OCI-LY7 (cell line): ENCODE data around the gene PPP2R1A. TPM values are rescaled to one million over a fixed set of nuclear protein-coding genes. Genes with fewer than 3 reads are reported as not detected.

Source experiments
- Bru-seq: library from RNA; stranded (reverse); fragments of 400-500 nt; gene quantifications from one replicate; lab custom pipeline; 2021; lab: Mats Ljungman, UMichigan
- BruChase-seq, 2 experiments: library from RNA; stranded (reverse); fragments of 400-500 nt; gene quantifications; one replicate each; lab custom pipeline; 2021; lab: Mats Ljungman, UMichigan
- BruUV-seq: library from RNA; stranded (reverse); fragments of 400-500 nt; replicated peaks from 2 replicates; lab custom pipeline; 2021; lab: Mats Ljungman, UMichigan
- CTCF ChIA-PET: fragments of 300-600 bp; sonication (Branson Sonifier 250); formaldehyde crosslinking; loops from one replicate; lab custom pipeline; 2022; ENCODE audit warnings: antibody characterized with exemption; ENCODE audit not compliant: unreplicated experiment; lab: Charles Lee
- POLR2A ChIA-PET: fragments of 300-600 bp; sonication (Branson Sonifier 250); formaldehyde crosslinking; loops from one replicate; lab custom pipeline; 2022; ENCODE audit warnings: antibody characterized with exemption; lab: Charles Lee
- DNase-seq: peaks from one replicate; pipeline ENCODE4 v3.0.0-alpha.2; 2015; ENCODE audit warnings: low spot score
- H2AFZ ChIP-seq: fragments of 200-600 bp; sonication (generic), shearing (Covaris generic); 2 replicates; pipeline ENCODE4 v1.6.1; 2014; ENCODE audit warnings: mild to moderate bottlenecking, antibody characterized with exemption, low read length, moderate library complexity
- H3K27ac ChIP-seq: fragments of 200-600 bp; sonication (generic); 2 replicates; pipeline ENCODE4 v1.5.1; 2014; ENCODE audit warnings: mixed run types, low read depth, mild to moderate bottlenecking, moderate library complexity, low read length, inconsistent platforms; ENCODE audit not compliant: poor library complexity, severe bottlenecking
- H3K36me3 ChIP-seq: fragments of 200-600 bp; sonication (generic); 2 replicates; pipeline ENCODE4 v1.6.1; 2014; ENCODE audit warnings: mild to moderate bottlenecking, antibody characterized with exemption, low read length, moderate library complexity, mixed read lengths; ENCODE audit not compliant: insufficient read depth
- H3K4me1 ChIP-seq: fragments of 200-600 bp; sonication (generic); 2 replicates; pipeline ENCODE4 v1.5.1; 2014; ENCODE audit warnings: mild to moderate bottlenecking, low read length; ENCODE audit not compliant: insufficient read depth, poor library complexity, severe bottlenecking
- H3K4me2 ChIP-seq: fragments of 200-600 bp; sonication (generic); 2 replicates; pipeline ENCODE4 v1.6.1; 2014; ENCODE audit warnings: mild to moderate bottlenecking, low read length
- H3K4me3 ChIP-seq: fragments of 200-600 bp; sonication (generic); 2 replicates; pipeline ENCODE4 v1.5.1; 2014; ENCODE audit warnings: mild to moderate bottlenecking, low read depth, low read length; ENCODE audit not compliant: poor library complexity, severe bottlenecking
- H3K79me2 ChIP-seq: fragments of 200-600 bp; sonication (generic); 2 replicates; pipeline ENCODE4 v1.6.1; 2016; ENCODE audit warnings: low read depth, mild to moderate bottlenecking, low read length, moderate library complexity, mixed read lengths; ENCODE audit not compliant: insufficient read depth
- H3K9me2 ChIP-seq: fragments of 200-600 bp; sonication (generic); 2 replicates; pipeline ENCODE4 v1.6.1; 2016; ENCODE audit warnings: mild to moderate bottlenecking, low read length, mixed read lengths; ENCODE audit not compliant: insufficient read depth
- H3K9me3 ChIP-seq: fragments of 200-600 bp; sonication (generic); 2 replicates; pipeline ENCODE4 v1.6.1; 2014; ENCODE audit warnings: mild to moderate bottlenecking, mixed run types, low read length, mixed read lengths
- H4K20me1 ChIP-seq: fragments of 200-600 bp; sonication (generic); 2 replicates; pipeline ENCODE4 v1.6.1; 2014; ENCODE audit warnings: mild to moderate bottlenecking, antibody characterized with exemption, low read length, moderate library complexity, mixed read lengths; ENCODE audit not compliant: insufficient read depth
- EZH2phosphoT487 ChIP-seq: fragments of 200-600 bp; sonication (generic); IDR thresholded peaks from 2 replicates; pipeline ENCODE4 v1.6.1; 2018; ENCODE audit warnings: low read depth, borderline replicate concordance, mild to moderate bottlenecking, mixed run types, antibody characterized with exemption, low read length, moderate library complexity, mixed read lengths
- intact Hi-C: fragments of 100-400 bp; cut with micrococcal nuclease; formaldehyde crosslinking; loops from one replicate; pipeline ENCODE4 v1.10.0; 2022; ENCODE audit not compliant: unreplicated experiment
- long read RNA-seq: library from polyadenylated mRNA; stranded (forward); transcript quantifications from one replicate; pipeline ENCODE4 v2.0.0, GENCODE V29; 2022
- total RNA-seq, 2 experiments: library from RNA; depleted of rRNA in 1 of 2; stranded (reverse); fragments of >200 nt in 1 of 2; shearing (Covaris generic) in 1 of 2; gene quantifications; 2 replicates each; pipeline ENCODE4 v1.2.3, GENCODE V29; 2014 to 2022
- TF ChIP-seq, protein P1 (sequence below): fragments of 200-600 bp; sonication (generic); conservative IDR thresholded peaks from 2 replicates; pipeline ENCODE4 v1.5.1; 2014; ENCODE audit warnings: mild to moderate bottlenecking, antibody characterized with exemption, low read length, moderate library complexity, mixed read lengths

PPP2R1A gene
- total RNA-seq (2014; rRNA removed; shearing (Covaris generic)) (117 and 154 TPM in 2 replicates), total RNA-seq (2022) (207 and 208 TPM in 2 replicates), Bru-seq, nascent RNA (percentile 86 among the genes with signal in this experiment), BruChase-seq, experiment 1, labeled RNA remaining after a 6-hour chase (percentile 86 among the genes with signal in this experiment), BruChase-seq, experiment 2, labeled RNA remaining after a 2-hour chase (percentile 79 among the genes with signal in this experiment)
- long read RNA-seq, full-length matches to known transcripts: 446 of 543 reads
- long read RNA-seq, partial matches to known transcripts: 79 of 543 reads
- long read RNA-seq, other reads (novel, unspliced or antisense): 18 of 543 reads

DNA sequence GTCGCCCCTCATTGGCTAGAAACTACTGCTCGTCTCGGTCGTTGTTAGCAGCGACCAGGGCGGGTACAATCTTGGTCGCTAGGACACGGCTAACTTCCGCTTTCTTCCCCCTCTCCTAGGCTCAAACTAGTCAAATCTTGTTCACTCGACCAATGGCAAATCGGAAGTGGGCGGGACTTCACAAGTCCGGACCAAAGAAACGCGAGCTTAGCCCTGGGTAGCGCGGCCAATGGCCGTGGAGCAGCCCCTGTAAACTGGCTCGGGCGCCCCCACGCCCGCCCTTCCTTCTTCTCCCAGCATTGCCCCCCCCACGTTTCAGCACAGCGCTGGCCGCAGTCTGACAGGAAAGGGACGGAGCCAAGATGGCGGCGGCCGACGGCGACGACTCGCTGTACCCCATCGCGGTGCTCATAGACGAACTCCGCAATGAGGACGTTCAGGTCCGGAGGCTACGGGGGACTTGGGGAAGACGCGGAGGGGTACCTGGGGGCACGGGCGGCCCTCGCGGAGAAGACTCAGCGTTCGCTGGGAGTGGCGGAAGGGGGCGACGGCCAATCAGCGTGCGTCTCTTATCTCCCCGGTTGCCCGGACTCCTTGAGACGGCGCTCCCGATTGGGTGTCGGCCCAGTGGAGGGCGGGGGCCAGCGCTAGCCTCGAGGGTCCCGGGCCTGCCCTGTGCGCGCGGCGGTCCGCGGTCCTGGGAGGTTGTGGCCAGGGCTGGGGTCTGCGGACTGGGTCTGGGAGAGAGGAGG is at the start of gene PPP2R1A:
TSS of gene PPP2R1A (plus strand) at position 318 of the 752 bp plus-strand sequence. CDS start at position 363, 45 bp downstream.
- no peaks in the 10 kb centered on the region for H3K9me3 ChIP-seq
- POLR2A ChIA-PET: interaction anchor here (0.7 to 1.3 kb wide), 5 partner anchors 17 to 78 kb away, joined by 4 to 10 read pairs (median 4); partner anchors contain the start of genes ZNF616 and ZNF836
- no peaks in the 10 kb centered on the region for H3K9me2 ChIP-seq
- peaks cover 30% of the 10 kb centered on the region; the same call in 1 of the 2 replicates for H4K20me1 ChIP-seq
- peak within 1 kb of the TSS; percentile 60 for H2AFZ ChIP-seq
- intact Hi-C loops: loop anchor here (2.0 kb wide), 1 partner anchor 51 kb away; the partner anchor contains the start of gene ZNF616
- no TSS peak for BruUV-seq
- H3K27ac ChIP-seq: peak within 1 kb of the TSS; percentile 91
- peak within 1 kb of the TSS; percentile 98 for H3K4me3 ChIP-seq
- peaks cover 54% of the 10 kb centered on the region for H3K79me2 ChIP-seq
- H3K4me2 ChIP-seq: peak within 1 kb of the TSS; percentile 98
- DNase-seq: peak; percentile 100
- peaks cover 40% of the 10 kb centered on the region for H3K36me3 ChIP-seq
- TF ChIP-seq, protein P1, sequence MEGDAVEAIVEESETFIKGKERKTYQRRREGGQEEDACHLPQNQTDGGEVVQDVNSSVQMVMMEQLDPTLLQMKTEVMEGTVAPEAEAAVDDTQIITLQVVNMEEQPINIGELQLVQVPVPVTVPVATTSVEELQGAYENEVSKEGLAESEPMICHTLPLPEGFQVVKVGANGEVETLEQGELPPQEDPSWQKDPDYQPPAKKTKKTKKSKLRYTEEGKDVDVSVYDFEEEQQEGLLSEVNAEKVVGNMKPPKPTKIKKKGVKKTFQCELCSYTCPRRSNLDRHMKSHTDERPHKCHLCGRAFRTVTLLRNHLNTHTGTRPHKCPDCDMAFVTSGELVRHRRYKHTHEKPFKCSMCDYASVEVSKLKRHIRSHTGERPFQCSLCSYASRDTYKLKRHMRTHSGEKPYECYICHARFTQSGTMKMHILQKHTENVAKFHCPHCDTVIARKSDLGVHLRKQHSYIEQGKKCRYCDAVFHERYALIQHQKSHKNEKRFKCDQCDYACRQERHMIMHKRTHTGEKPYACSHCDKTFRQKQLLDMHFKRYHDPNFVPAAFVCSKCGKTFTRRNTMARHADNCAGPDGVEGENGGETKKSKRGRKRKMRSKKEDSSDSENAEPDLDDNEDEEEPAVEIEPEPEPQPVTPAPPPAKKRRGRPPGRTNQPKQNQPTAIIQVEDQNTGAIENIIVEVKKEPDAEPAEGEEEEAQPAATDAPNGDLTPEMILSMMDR: no peak
- no peak for TF ChIP-seq EZH2phosphoT487
- CTCF ChIA-PET: interaction anchor here (0.6 kb wide), 1 partner anchor 829 kb away, joined by 3 read pairs; no protein-coding TSS in a partner anchor
- H3K4me1 ChIP-seq: peaks cover 38% of the 10 kb centered on the region

DNA sequence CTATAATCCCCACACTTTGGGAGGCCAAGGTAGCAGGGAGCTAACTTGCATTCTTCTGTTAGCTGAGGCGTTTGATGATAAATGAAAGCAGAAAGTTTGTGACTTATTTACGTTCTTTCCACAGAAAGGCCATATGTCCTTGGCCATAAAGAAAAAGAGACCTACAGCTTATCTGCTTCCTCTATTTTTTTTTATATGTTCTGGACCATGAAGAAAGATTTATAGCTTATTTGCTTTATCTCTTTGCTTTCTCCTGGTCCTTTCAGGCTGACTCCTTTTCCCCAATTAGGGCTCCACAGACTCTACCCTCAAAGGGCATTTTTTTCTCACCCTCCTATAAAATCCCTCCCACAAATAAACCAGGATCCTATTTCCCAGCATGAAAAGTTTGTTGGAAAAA is 48.6 kb upstream of the PPP2R1A start:
- BruUV-seq: no TSS peak
- H3K4me1 ChIP-seq: peaks cover 25% of the 10 kb centered on the region
- H3K9me2 ChIP-seq: no peaks in the 10 kb centered on the region
- POLR2A ChIA-PET: interaction anchor here (1.2 kb wide), 1 partner anchor 48 kb away, joined by 4 read pairs; the partner anchor contains the start of gene PPP2R1A
- H3K9me3 ChIP-seq: no peaks in the 10 kb centered on the region
- 0 out of 2 replicates have a peak, but pooled peaks cover 3% of the 10 kb centered on the region for H3K36me3 ChIP-seq
- no peak overlapping the region for H3K4me3 ChIP-seq
- no peak for TF ChIP-seq EZH2phosphoT487
- TF ChIP-seq, protein P1: no peak
- intact Hi-C loops: no loop called here
- H2AFZ ChIP-seq: no peak overlapping the region
- CTCF ChIA-PET: no interaction called here
- H3K4me2 ChIP-seq: no peak overlapping the region
- peaks cover 9% of the 10 kb centered on the region; the same call in 1 of the 2 replicates for H3K79me2 ChIP-seq
- H4K20me1 ChIP-seq: no peaks in the 10 kb centered on the region
- DNase-seq: no peak
- H3K27ac ChIP-seq: no peak overlapping the region
